Naive thymus-derived CD8-positive, alpha-beta T cell (primary cell): ENCODE results near the gene MACROD2. TPM values are rescaled to one million over a fixed set of nuclear protein-coding genes. Genes with fewer than 3 reads are reported as not detected.

Experiments used
- ATAC-seq, 2 donors: fragments of 150-1000 bp; cut with Tn5 transposase in 1 of 2; sonication (Bioruptor Pico), chemical (Tn5 transposase) in 1 of 2; 1 replicate in 1 of 2; 2 replicates in 1 of 2; pipeline ENCODE4 v1.10.0; 2021; ENCODE audit warnings: mild to moderate bottlenecking in 2 of 2, moderate library complexity in 2 of 2
- POLR2A ChIA-PET: fragments of 350-600 bp; sonication (Branson Sonifier 250); formaldehyde crosslinking; loops from one replicate; lab custom pipeline; 2021; ENCODE audit warnings: antibody characterized with exemption; lab: Charles Lee
- DNase-seq, 10 donors: peaks; one replicate each; pipeline versions ENCODE4 v3.0.0 to v3.0.0-alpha.2; 2020 to 2022
- H3K27ac Mint-ChIP-seq, 10 donors: one replicate each; pipeline ENCODE4 v1.8.0; 2020 to 2022; ENCODE audit warnings: mild to moderate bottlenecking in 10 of 10, mixed read lengths in 10 of 10, moderate library complexity in 4 of 10, inconsistent platforms in 1 of 10
- H3K27me3 Mint-ChIP-seq, 5 donors: one replicate each; pipeline ENCODE4 v1.8.0; 2021 to 2022; ENCODE audit warnings: mixed read lengths in 5 of 5
- H3K36me3 Mint-ChIP-seq, 3 donors: one replicate each; pipeline ENCODE4 v1.8.0; 2020 to 2022; ENCODE audit warnings: mixed read lengths in 3 of 3, mild to moderate bottlenecking in 2 of 3, inconsistent platforms in 1 of 3
- H3K4me1 Mint-ChIP-seq, 4 donors: one replicate each; pipeline ENCODE4 v1.8.0; 2021 to 2022; ENCODE audit warnings: mixed read lengths in 4 of 4
- H3K4me3 Mint-ChIP-seq, 10 donors: one replicate each; pipeline ENCODE4 v1.8.0; 2020 to 2022; ENCODE audit warnings: mild to moderate bottlenecking in 10 of 10, mixed read lengths in 10 of 10, moderate library complexity in 6 of 10, inconsistent platforms in 1 of 10
- H3K9me3 Mint-ChIP-seq, 9 donors: one replicate each; pipeline ENCODE4 v1.8.0; 2020 to 2022; ENCODE audit warnings: mixed read lengths in 9 of 9, mild to moderate bottlenecking in 3 of 9, inconsistent platforms in 1 of 9, moderate library complexity in 1 of 9
- polyA plus RNA-seq, 3 donors: library from polyadenylated mRNA; unstranded; fragments of 300-500 nt; fragmentation: Illumina TruSeq; gene quantifications; one replicate each; pipeline ENCODE4 v1.2.3, GENCODE V29; 2021
- total RNA-seq, 8 experiments: library from RNA in 2 of 8; stranded (reverse) in 2 of 8; gene quantifications; one replicate each; pipeline ENCODE4 v1.2.3 and lab custom pipeline; 2021 to 2026

Gene MACROD2
- total and polyA plus RNA-seq, 5 experiments from 2014 or later: 0.18 to 1.1 (median 0.60) TPM; not detected in 2

GRCh38 chr20:16036331-16036730 is 2041.0 kb downstream of the MACROD2 start:
- H3K27ac Mint-ChIP-seq: no peak overlapping the region
- peaks cover 0 to 4% (median 0%) of the 10 kb centered on the region in 9 donors for H3K9me3 Mint-ChIP-seq
- H3K36me3 Mint-ChIP-seq: no peaks in the 10 kb centered on the region
- POLR2A ChIA-PET: no interaction called here
- H3K4me3 Mint-ChIP-seq: no peak overlapping the region
- peaks cover 0 to 26% (median 0%) of the 10 kb centered on the region in 4 donors for H3K4me1 Mint-ChIP-seq
- peaks cover 0 to 3% (median 0%) of the 10 kb centered on the region in 5 donors for H3K27me3 Mint-ChIP-seq
- ATAC-seq (no peak), DNase-seq (no peak)

DNA sequence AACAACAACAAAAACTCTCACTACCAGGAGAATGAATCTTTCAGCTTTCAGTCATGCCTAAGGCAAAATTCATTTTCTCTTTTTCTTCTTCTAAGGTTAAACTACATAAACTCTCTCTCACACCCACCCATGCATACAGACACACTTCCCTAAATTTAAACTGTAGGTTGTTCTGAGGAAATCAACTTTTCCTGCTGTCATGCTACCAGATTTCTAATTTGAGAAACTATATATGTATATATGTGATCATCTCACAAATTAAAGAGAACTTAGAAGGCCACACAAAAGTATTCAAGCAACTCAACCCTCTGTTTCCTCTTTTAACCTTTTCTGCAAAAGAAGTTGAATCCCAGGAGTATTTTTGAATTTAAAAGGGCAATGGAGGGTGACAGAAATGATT is 2045.4 kb downstream of the MACROD2 start:
- H3K4me3 Mint-ChIP-seq: peak overlapping the region in 1 of 10 donors; percentile 54

DNA sequence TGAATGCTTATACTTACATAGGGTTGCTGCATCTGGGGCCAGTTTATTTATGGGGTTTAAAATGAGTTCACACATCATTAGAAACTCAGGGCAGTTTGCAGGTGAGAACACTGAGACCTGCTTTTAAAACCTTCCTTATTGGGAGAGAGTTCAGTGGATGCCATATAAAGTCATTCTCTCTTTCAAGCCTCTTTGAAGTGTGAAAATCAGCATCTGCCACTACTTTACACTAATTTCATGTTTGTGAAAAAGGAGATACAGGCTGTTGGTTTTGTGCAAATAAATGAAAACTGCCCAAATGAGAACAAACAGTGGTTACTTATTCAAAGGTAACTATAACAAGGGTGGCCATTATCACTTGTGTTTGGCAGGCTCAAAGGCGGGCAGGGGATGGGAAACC is 2047.4 kb downstream of the MACROD2 start:
- Mint-ChIP-seq H3K27ac (peak overlapping the region in 1 of 10 donors; percentile 39), H3K36me3 (no peaks in the 10 kb centered on the region), H3K4me1 (peaks cover 0 to 51% (median 0%) of the 10 kb centered on the region in 4 donors), H3K9me3 (peaks cover 0 to 12% (median 0%) of the 10 kb centered on the region in 9 donors), H3K27me3 (peaks cover 0 to 6% (median 0%) of the 10 kb centered on the region in 5 donors), H3K4me3 (no peak overlapping the region)
- DNase-seq (no peak), ATAC-seq (no peak)
- POLR2A ChIA-PET: no interaction called here

More for the DNA sequence above, 2045.4 kb downstream of the MACROD2 start:
- Mint-ChIP-seq H3K27ac (peak overlapping the region in 1 of 10 donors; percentile 49), H3K27me3 (peaks cover 0 to 4% (median 0%) of the 10 kb centered on the region in 5 donors), H3K9me3 (peaks cover 0 to 12% (median 0%) of the 10 kb centered on the region in 9 donors), H3K36me3 (no peaks in the 10 kb centered on the region), H3K4me1 (peaks cover 0 to 52% (median 0%) of the 10 kb centered on the region in 4 donors)
- POLR2A ChIA-PET: no interaction called here
- ATAC-seq (peak in 1 of 2 donors; percentile 28), DNase-seq (no peak)

DNA sequence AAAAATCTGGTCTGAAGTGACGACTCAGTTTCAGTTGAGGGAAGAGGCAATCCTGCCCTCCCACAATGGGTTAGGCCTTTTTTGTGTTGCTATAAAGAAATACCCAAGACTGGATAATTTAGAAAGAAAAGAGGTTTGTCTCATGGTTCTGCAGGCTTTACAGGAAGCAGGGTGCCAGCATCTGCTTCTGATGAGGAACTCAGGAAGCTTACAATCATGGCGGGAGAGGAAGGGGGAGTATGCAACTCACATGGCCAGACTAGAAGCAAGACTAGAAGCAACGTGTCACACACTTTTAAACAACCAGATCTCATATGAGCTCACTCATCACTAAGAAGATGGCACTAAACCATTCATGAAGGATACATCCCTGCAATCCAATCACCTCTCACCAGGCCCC is 2048.6 kb downstream of the MACROD2 start:
- no peak overlapping the region for H3K4me3 Mint-ChIP-seq

DNA sequence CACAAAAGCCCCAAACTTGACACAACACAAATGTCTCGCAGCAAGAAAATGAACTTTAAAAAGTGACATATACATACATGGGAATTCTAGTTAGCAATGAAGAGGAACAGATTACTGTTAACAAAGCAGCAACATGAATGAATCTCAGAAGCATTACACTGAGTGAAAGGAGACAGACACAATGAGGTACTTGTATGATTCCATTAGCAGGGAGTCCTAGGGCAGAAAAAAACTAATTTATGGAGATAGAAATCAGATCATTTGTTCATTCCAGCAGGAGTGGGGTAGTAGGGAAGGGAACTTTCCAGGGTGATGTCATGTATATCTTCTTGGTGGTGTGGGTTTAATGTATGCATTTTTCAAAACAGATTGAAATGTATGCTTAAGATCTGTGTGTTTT is 2053.6 kb downstream of the MACROD2 start:
- no peak for ATAC-seq
- Mint-ChIP-seq H3K4me3 (no peak overlapping the region), H3K27me3 (peaks cover 0 to 5% (median 0%) of the 10 kb centered on the region in 5 donors), H3K4me1 (peaks cover 0 to 14% (median 0%) of the 10 kb centered on the region in 4 donors), H3K36me3 (no peaks in the 10 kb centered on the region), H3K9me3 (peaks cover 0 to 8% (median 0%) of the 10 kb centered on the region in 9 donors), H3K27ac (no peak overlapping the region)
- no peak for DNase-seq
- POLR2A ChIA-PET: no interaction called here

More for the DNA sequence above, 2048.6 kb downstream of the MACROD2 start:
- Mint-ChIP-seq H3K27ac (peak overlapping the region in 1 of 10 donors; percentile 39), H3K27me3 (peaks cover 0 to 6% (median 0%) of the 10 kb centered on the region in 5 donors), H3K36me3 (no peaks in the 10 kb centered on the region), H3K9me3 (peaks cover 0 to 12% (median 0%) of the 10 kb centered on the region in 9 donors), H3K4me1 (peaks cover 0 to 49% (median 0%) of the 10 kb centered on the region in 4 donors)
- POLR2A ChIA-PET: no interaction called here
- ATAC-seq (no peak), DNase-seq (no peak)

GRCh38 chr20:16049529-16050093 is 2054.3 kb downstream of the MACROD2 start:
- Mint-ChIP-seq H3K27ac (no peak overlapping the region), H3K27me3 (peaks cover 0 to 3% (median 0%) of the 10 kb centered on the region in 5 donors), H3K9me3 (peaks cover 0 to 6% (median 0%) of the 10 kb centered on the region in 9 donors), H3K4me1 (peaks cover 0 to 16% (median 0%) of the 10 kb centered on the region in 4 donors), H3K4me3 (no peak overlapping the region), H3K36me3 (no peaks in the 10 kb centered on the region)
- no peak for ATAC-seq
- POLR2A ChIA-PET: no interaction called here
- DNase-seq: no peak

DNA sequence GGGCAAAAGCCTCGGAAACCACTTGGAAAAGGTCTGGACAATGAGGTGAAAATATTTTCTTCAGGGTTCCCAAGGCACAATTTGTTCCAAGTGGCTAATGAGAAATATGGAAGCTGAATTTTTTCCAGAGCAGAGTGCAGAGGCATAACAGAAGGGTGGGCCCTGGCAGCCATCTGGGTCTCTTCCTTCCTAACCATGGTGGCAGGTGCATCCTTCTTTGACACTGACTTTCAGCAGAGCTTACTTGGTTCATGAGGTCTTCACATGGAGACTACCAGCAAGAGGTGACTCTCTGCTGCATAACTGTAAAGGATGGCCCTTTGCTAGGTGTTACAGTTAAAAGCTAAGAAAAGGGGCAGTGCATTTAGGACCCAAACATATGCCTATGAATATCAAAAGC is 2055.1 kb downstream of the MACROD2 start:
- H3K27ac Mint-ChIP-seq: no peak overlapping the region
- H3K4me1 Mint-ChIP-seq: peaks cover 0 to 20% (median 0%) of the 10 kb centered on the region in 4 donors
- peaks cover 0 to 6% (median 0%) of the 10 kb centered on the region in 9 donors for H3K9me3 Mint-ChIP-seq
- DNase-seq (no peak), ATAC-seq (no peak)
- no peak overlapping the region for H3K4me3 Mint-ChIP-seq
- POLR2A ChIA-PET: no interaction called here
- peaks cover 0 to 3% (median 0%) of the 10 kb centered on the region in 5 donors for H3K27me3 Mint-ChIP-seq
- H3K36me3 Mint-ChIP-seq: no peaks in the 10 kb centered on the region

DNA sequence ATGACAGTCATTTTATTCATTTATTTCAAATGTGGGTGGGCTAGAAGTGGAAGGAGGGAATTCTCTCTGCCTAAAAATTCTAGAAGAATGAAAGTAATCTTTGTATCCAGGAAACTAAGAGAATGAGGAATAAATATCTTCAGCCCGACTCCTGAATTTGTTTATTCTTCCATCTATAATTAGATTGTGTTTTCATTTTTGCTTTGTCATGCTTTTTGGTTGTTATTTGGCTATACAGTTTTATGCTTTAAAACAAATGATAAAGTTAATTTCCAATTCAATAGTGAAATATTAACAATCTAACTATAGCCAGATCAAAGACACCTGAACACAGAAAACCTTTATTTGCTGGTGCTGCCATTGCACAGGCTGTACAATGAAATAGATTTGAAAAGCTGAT is 2056.7 kb downstream of the MACROD2 start:
- no peak for DNase-seq
- Mint-ChIP-seq H3K27ac (no peak overlapping the region), H3K27me3 (peaks cover 0 to 3% (median 0%) of the 10 kb centered on the region in 5 donors), H3K36me3 (no peaks in the 10 kb centered on the region), H3K4me3 (no peak overlapping the region), H3K9me3 (peaks cover 0 to 6% (median 0%) of the 10 kb centered on the region in 9 donors), H3K4me1 (peaks cover 0 to 16% (median 0%) of the 10 kb centered on the region in 4 donors)
- ATAC-seq: no peak
- POLR2A ChIA-PET: no interaction called here

DNA sequence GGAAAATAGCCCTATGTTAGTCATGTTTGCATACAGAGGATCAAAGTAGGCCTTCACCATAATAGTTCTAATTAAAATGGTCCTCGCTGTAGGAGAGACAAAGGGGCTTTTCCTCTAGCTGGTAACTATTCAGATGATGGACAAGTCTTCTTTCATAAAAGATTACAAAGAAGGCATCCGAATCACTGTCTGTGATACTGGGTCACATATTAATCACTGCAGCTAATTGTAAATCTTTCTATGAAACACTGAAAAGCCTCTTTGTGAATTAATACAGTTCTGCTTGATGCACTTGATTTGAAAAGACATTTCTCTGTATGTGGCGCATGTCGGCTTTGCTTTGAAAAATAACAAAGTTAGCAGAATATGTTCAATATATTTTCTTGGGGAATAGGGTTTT is 2057.1 kb downstream of the MACROD2 start:
- H3K36me3 Mint-ChIP-seq: no peaks in the 10 kb centered on the region
- H3K4me3 Mint-ChIP-seq: no peak overlapping the region
- no peak for ATAC-seq
- POLR2A ChIA-PET: no interaction called here
- H3K4me1 Mint-ChIP-seq: peaks cover 0 to 12% (median 0%) of the 10 kb centered on the region in 4 donors
- peaks cover 0 to 1% (median 0%) of the 10 kb centered on the region in 5 donors for H3K27me3 Mint-ChIP-seq
- H3K9me3 Mint-ChIP-seq: peaks cover 0 to 6% (median 0%) of the 10 kb centered on the region in 9 donors
- no peak overlapping the region for H3K27ac Mint-ChIP-seq
- DNase-seq: no peak

DNA sequence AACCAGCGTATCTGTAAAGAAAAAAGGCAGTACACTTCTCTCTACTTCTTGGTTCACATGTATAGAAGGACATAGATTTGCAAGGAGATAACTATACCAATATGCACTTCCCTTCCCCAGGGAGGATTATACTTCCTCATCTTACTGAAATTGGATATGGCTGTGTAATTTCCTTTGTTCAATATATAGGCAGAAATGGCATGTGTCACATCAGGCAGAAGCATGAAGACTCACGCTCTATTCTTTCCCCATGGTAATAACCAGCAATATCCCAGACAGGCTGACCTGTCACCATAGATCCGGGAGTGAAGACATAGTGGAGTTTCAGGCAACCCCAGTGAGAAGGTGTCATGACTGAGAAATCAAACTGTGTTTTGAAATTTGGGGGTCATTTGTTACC is 2059.7 kb downstream of the MACROD2 start:
- Mint-ChIP-seq H3K36me3 (no peaks in the 10 kb centered on the region), H3K4me3 (no peak overlapping the region), H3K4me1 (peaks cover 0 to 12% (median 0%) of the 10 kb centered on the region in 4 donors), H3K27me3 (peaks cover 0 to 1% (median 0%) of the 10 kb centered on the region in 5 donors), H3K27ac (no peak overlapping the region), H3K9me3 (peaks cover 0 to 13% (median 0%) of the 10 kb centered on the region in 9 donors)
- POLR2A ChIA-PET: no interaction called here
- ATAC-seq: no peak
- DNase-seq: no peak

- ATAC-seq: no peak
- Mint-ChIP-seq H3K4me1 (peaks cover 0 to 8% (median 0%) of the 10 kb centered on the region in 4 donors), H3K27me3 (peaks cover 0 to 1% (median 0%) of the 10 kb centered on the region in 5 donors), H3K4me3 (no peak overlapping the region), H3K27ac (no peak overlapping the region), H3K9me3 (peaks cover 0 to 13% (median 0%) of the 10 kb centered on the region in 9 donors), H3K36me3 (no peaks in the 10 kb centered on the region)
- POLR2A ChIA-PET: no interaction called here
- DNase-seq: no peak
Measured at GRCh38 chr20:16057651-16058050, 2062.3 kb downstream of the MACROD2 start.

- H3K36me3 Mint-ChIP-seq: no peaks in the 10 kb centered on the region
- POLR2A ChIA-PET: no interaction called here
- peaks cover 0 to 13% (median 0%) of the 10 kb centered on the region in 9 donors for H3K9me3 Mint-ChIP-seq
- no peak overlapping the region for H3K27ac Mint-ChIP-seq
- peaks cover 0 to 10% (median 0%) of the 10 kb centered on the region in 4 donors for H3K4me1 Mint-ChIP-seq
- ATAC-seq: no peak
- peaks cover 0 to 1% (median 0%) of the 10 kb centered on the region in 5 donors for H3K27me3 Mint-ChIP-seq
- DNase-seq: no peak
- H3K4me3 Mint-ChIP-seq: no peak overlapping the region
Measured at GRCh38 chr20:16058268-16058667, 2063.0 kb downstream of the MACROD2 start.

DNA sequence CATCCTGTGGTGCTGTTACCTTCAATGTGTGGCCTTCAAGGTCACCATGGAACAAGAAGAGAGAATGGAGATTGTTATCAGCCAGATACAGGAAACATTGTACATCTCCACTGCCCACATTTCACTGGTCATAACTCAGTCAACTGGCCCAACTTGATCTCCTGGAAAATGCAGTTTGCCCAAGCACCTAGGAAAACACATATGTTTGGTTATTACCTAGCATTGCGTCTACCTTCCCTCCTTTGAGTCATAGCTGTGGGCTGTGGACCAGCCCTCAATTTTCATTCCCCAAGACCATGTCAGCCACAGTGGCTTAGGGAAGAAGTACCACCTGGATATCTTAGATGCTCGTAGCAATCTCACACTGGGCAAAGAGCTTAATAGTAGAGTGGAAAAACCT is 2064.5 kb downstream of the MACROD2 start:
- H3K9me3 Mint-ChIP-seq: peaks cover 0 to 13% (median 0%) of the 10 kb centered on the region in 9 donors

More for the DNA sequence above, 2064.5 kb downstream of the MACROD2 start:
- Mint-ChIP-seq H3K36me3 (no peaks in the 10 kb centered on the region), H3K4me1 (peaks cover 0 to 5% (median 0%) of the 10 kb centered on the region in 4 donors), H3K27me3 (peaks cover 0 to 1% (median 0%) of the 10 kb centered on the region in 5 donors), H3K27ac (no peak overlapping the region), H3K4me3 (no peak overlapping the region)
- POLR2A ChIA-PET: no interaction called here
- ATAC-seq: no peak
- no peak for DNase-seq
